Activated gamma-delta T cell treated with anti-CD3 and anti-CD28 coated beads, Interleukin-2, amount 50 U/mL, for 16 hours (primary cell): ENCODE data around the gene TTLL12.

Source experiments
- DNase-seq: peaks from one replicate; pipeline ENCODE4 v3.0.0-alpha.2; 2020; ENCODE audit warnings: low read depth

Gene TTLL12

GRCh38 chr22:43186272-43187170, at the start of gene TTLL12:
Gene TTLL12 (minus strand): TSS chr22:43187134. CDS start chr22:43187069, 65 bp downstream.
- peak; percentile 25 for DNase-seq

- DNase-seq = no peak
These were observed 48.8 kb upstream of the TTLL12 start for GRCh38 chr22:43235445-43236409.

GRCh38 chr22:43234264-43234988, 47.5 kb upstream of the TTLL12 start:
- no peak for DNase-seq

GRCh38 chr22:43233529-43233928, 46.6 kb upstream of the TTLL12 start:
- no peak for DNase-seq

- DNase-seq = no peak
These were observed 45.5 kb upstream of the TTLL12 start for GRCh38 chr22:43232445-43232844.

- no peak for DNase-seq
These were observed 44.7 kb upstream of the TTLL12 start for GRCh38 chr22:43231724-43232034.

GRCh38 chr22:43230971-43231723, 44.2 kb upstream of the TTLL12 start:
- DNase-seq = peak; percentile 45

- DNase-seq = no peak
These were observed 43.6 kb upstream of the TTLL12 start for GRCh38 chr22:43230571-43230970.

GRCh38 chr22:43228863-43229262, 41.9 kb upstream of the TTLL12 start:
- DNase-seq = no peak

- DNase-seq = no peak
These were observed 41.4 kb upstream of the TTLL12 start for GRCh38 chr22:43228330-43228729.

- DNase-seq = no peak
These were observed 40.3 kb upstream of the TTLL12 start for GRCh38 chr22:43227239-43227630.

- DNase-seq = no peak
These were observed 39.7 kb upstream of the TTLL12 start for GRCh38 chr22:43226377-43227238.

GRCh38 chr22:43225609-43226008, 38.7 kb upstream of the TTLL12 start:
- no peak for DNase-seq

- DNase-seq = no peak
These were observed 36.1 kb upstream of the TTLL12 start for GRCh38 chr22:43222987-43223386.

- DNase-seq = no peak
These were observed 35.3 kb upstream of the TTLL12 start for GRCh38 chr22:43222262-43222661.

GRCh38 chr22:43220625-43221380, 33.9 kb upstream of the TTLL12 start:
- DNase-seq = no peak

- no peak for DNase-seq
These were observed 31.9 kb upstream of the TTLL12 start for GRCh38 chr22:43218786-43219185.

- no peak for DNase-seq
These were observed 30.5 kb upstream of the TTLL12 start for GRCh38 chr22:43217285-43218030.

GRCh38 chr22:43216738-43217137, 29.8 kb upstream of the TTLL12 start:
- DNase-seq = no peak
